HEK293 (cell line): ENCODE data around the gene TPRN.

Source experiments
- AEBP2 ChIP-seq: fragments of 450-650 bp; formaldehyde crosslinking; IDR thresholded peaks from 2 replicates; pipeline ENCODE4 v1.5.1; 2016; ENCODE audit warnings: missing biosample characterization, missing genetic modification characterization, borderline replicate concordance
- BCL11A ChIP-seq: fragments of 450-650 bp; formaldehyde crosslinking; IDR thresholded peaks from 2 replicates; pipeline ENCODE4 v1.5.1; 2016; ENCODE audit warnings: low read depth, missing biosample characterization, missing genetic modification characterization
- BCL6B ChIP-seq: fragments of 450-650 bp; formaldehyde crosslinking; IDR thresholded peaks from 2 replicates; pipeline ENCODE4 v1.5.1; 2017; ENCODE audit warnings: missing biosample characterization, missing genetic modification characterization
- ELK4 ChIP-seq: IDR thresholded peaks from 2 replicates; pipeline ENCODE4 v1.6.1; 2011; ENCODE audit warnings: mild to moderate bottlenecking, low read depth, low read length, borderline replicate concordance
- HOXC10 ChIP-seq: sonication (generic); formaldehyde crosslinking; IDR thresholded peaks from 2 replicates; pipeline ENCODE4 v1.8.1; 2023; ENCODE audit warnings: mild to moderate bottlenecking, missing genetic modification reagents
- INSM2 ChIP-seq: fragments of 450-650 bp; formaldehyde crosslinking; IDR thresholded peaks from 2 replicates; pipeline ENCODE4 v1.5.1; 2016; ENCODE audit warnings: missing biosample characterization, missing genetic modification characterization
- KLF10 ChIP-seq: fragments of 450-650 bp; IDR thresholded peaks from 2 replicates; pipeline ENCODE4 v1.5.1; 2018; ENCODE audit warnings: missing biosample characterization, mild to moderate bottlenecking, missing genetic modification characterization
- RBAK ChIP-seq: fragments of 450-650 bp; formaldehyde crosslinking; IDR thresholded peaks from 2 replicates; pipeline ENCODE4 v1.5.1; 2016; ENCODE audit warnings: missing biosample characterization, missing genetic modification characterization
- YY1 ChIP-seq: fragments of 450-650 bp; formaldehyde crosslinking; IDR thresholded peaks from 2 replicates; pipeline ENCODE4 v1.5.1; 2018; ENCODE audit warnings: missing biosample characterization, missing genetic modification characterization
- YY2 ChIP-seq: fragments of 450-650 bp; formaldehyde crosslinking; IDR thresholded peaks from 2 replicates; pipeline ENCODE4 v1.5.1; 2016; ENCODE audit warnings: missing biosample characterization, missing genetic modification characterization
- ZFP69B ChIP-seq: fragments of 450-650 bp; formaldehyde crosslinking; IDR thresholded peaks from 2 replicates; pipeline ENCODE4 v1.5.1; 2016; ENCODE audit warnings: missing biosample characterization, missing genetic modification characterization
- ZIC2 ChIP-seq: fragments of 450-650 bp; formaldehyde crosslinking; IDR thresholded peaks from 2 replicates; pipeline ENCODE4 v1.5.1; 2016; ENCODE audit warnings: missing biosample characterization, missing genetic modification characterization
- ZNF121 ChIP-seq: fragments of 450-650 bp; formaldehyde crosslinking; IDR thresholded peaks from 2 replicates; pipeline ENCODE4 v1.5.1; 2016; ENCODE audit warnings: missing biosample characterization, missing genetic modification characterization
- ZNF223 ChIP-seq: fragments of 450-650 bp; formaldehyde crosslinking; IDR thresholded peaks from 2 replicates; pipeline ENCODE4 v1.5.1; 2016; ENCODE audit warnings: missing biosample characterization, missing genetic modification characterization
- ZNF280C ChIP-seq: fragments of 450-650 bp; formaldehyde crosslinking; IDR thresholded peaks from 2 replicates; pipeline ENCODE4 v1.5.1; 2016; ENCODE audit warnings: missing biosample characterization, missing genetic modification characterization
- ZNF280D ChIP-seq: fragments of 450-650 bp; formaldehyde crosslinking; IDR thresholded peaks from 2 replicates; pipeline ENCODE4 v1.5.1; 2016; ENCODE audit warnings: missing biosample characterization, missing genetic modification characterization
- ZNF426 ChIP-seq: fragments of 450-650 bp; formaldehyde crosslinking; IDR thresholded peaks from 2 replicates; pipeline ENCODE4 v1.5.1; 2017; ENCODE audit warnings: missing biosample characterization, missing genetic modification characterization, mild to moderate bottlenecking, inconsistent platforms, moderate library complexity
- ZNF521 ChIP-seq: fragments of 450-650 bp; formaldehyde crosslinking; IDR thresholded peaks from 2 replicates; pipeline ENCODE4 v1.5.1; 2017; ENCODE audit warnings: missing biosample characterization, mild to moderate bottlenecking, missing genetic modification characterization
- ZNF555 ChIP-seq: fragments of 450-650 bp; formaldehyde crosslinking; conservative IDR thresholded peaks from 2 replicates; pipeline ENCODE4 v1.5.1; 2017; ENCODE audit warnings: missing biosample characterization, mild to moderate bottlenecking, missing genetic modification characterization, inconsistent platforms
- ZNF558 ChIP-seq: fragments of 450-650 bp; formaldehyde crosslinking; IDR thresholded peaks from 2 replicates; pipeline ENCODE4 v1.5.1; 2016; ENCODE audit warnings: missing biosample characterization, missing genetic modification characterization
- ZNF704 ChIP-seq: fragments of 450-650 bp; formaldehyde crosslinking; IDR thresholded peaks from 2 replicates; pipeline ENCODE4 v1.5.1; 2016; ENCODE audit warnings: missing biosample characterization, missing genetic modification characterization
- ZNF791 ChIP-seq: fragments of 450-650 bp; formaldehyde crosslinking; IDR thresholded peaks from 2 replicates; pipeline ENCODE4 v1.5.1; 2016; ENCODE audit warnings: missing biosample characterization, missing genetic modification characterization
- ZSCAN30 ChIP-seq: fragments of 450-650 bp; IDR thresholded peaks from 2 replicates; pipeline ENCODE4 v1.5.1; 2018; ENCODE audit warnings: missing biosample characterization, mild to moderate bottlenecking, missing genetic modification characterization, moderate library complexity
- ZSCAN5A ChIP-seq: fragments of 450-650 bp; formaldehyde crosslinking; IDR thresholded peaks from 2 replicates; pipeline ENCODE4 v1.5.1; 2016; ENCODE audit warnings: missing biosample characterization, missing genetic modification characterization

The TPRN gene

GRCh38 chr9:137227054-137227852 is 26.7 kb upstream of the TPRN start, which contains the start of gene RNF224 (continued):
- TF ChIP-seq BCL11A (tag by site-specific recombination) = peak; percentile 52; the same call in 1 of the 2 replicates
- TF ChIP-seq HOXC10 (CRISPR knock-in tag) = no peak
- TF ChIP-seq KLF10 (tag by site-specific recombination) = no peak
- no peak for TF ChIP-seq RBAK (tag by site-specific recombination)
- TF ChIP-seq YY2 (tag by site-specific recombination) = no peak
- TF ChIP-seq ZNF521 (tag by site-specific recombination) = no peak
- peak; percentile 29; the same call in 1 of the 2 replicates for TF ChIP-seq ZFP69B
- no peak for TF ChIP-seq YY1 (tag by site-specific recombination)
- TF ChIP-seq BCL6B (tag by site-specific recombination) = no peak
- no peak for TF ChIP-seq ZNF704 (tag by site-specific recombination)
- no peak for TF ChIP-seq ELK4
- no peak for TF ChIP-seq ZNF223 (tag by site-specific recombination)
- TF ChIP-seq ZSCAN5A = no peak
- no peak for TF ChIP-seq AEBP2 (tag by site-specific recombination)
- TF ChIP-seq ZNF426 = no peak
- peak; percentile 23; the same call in 1 of the 2 replicates for TF ChIP-seq ZIC2 (tag by site-specific recombination)
- TF ChIP-seq ZNF280C (tag by site-specific recombination) = no peak
- TF ChIP-seq ZNF555 (tag by site-specific recombination) = no peak
- TF ChIP-seq INSM2 (tag by site-specific recombination) = no peak
- TF ChIP-seq ZSCAN30 (tag by site-specific recombination) = peak; percentile 92
- 0 out of 2 replicates have a peak, but pooled peaks have one; percentile 46 for TF ChIP-seq ZNF121 (tag by site-specific recombination)
- TF ChIP-seq ZNF558 = no peak
- no peak for TF ChIP-seq ZNF791 (tag by site-specific recombination)
- TF ChIP-seq ZNF280D (tag by site-specific recombination) = no peak
